NCI-H128 (cell line): ENCODE results near the gene POR.

Experiments used
- DNase-seq: peaks from one replicate; lab custom pipeline; 2025; ENCODE audit not compliant: unreplicated experiment; lab: John Stamatoyannopoulos, UW

POR gene

GRCh38 chr7:75950111-75950681, 35.2 kb downstream of the POR start:
- no peak for DNase-seq

DNA sequence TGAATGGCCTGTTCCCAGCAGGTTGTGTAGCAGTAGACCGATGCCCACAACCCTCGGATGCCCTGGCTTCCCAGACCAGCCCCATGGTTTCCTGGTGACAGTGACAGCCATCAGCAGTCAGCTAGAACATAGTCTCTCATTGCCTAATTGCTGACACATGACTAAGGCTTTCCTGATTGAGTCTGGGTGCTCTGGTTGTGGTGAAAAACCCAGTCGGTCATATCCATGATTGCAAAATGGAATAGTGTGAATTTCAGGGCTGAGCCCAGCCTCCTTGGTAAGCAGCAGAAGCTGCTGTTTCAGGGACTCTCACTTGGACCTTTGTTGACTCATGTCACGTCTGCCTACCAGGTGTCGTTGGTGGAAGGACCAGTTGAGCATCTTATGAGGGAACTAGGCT, 36.6 kb downstream of the POR start:
- DNase-seq: no peak

DNA sequence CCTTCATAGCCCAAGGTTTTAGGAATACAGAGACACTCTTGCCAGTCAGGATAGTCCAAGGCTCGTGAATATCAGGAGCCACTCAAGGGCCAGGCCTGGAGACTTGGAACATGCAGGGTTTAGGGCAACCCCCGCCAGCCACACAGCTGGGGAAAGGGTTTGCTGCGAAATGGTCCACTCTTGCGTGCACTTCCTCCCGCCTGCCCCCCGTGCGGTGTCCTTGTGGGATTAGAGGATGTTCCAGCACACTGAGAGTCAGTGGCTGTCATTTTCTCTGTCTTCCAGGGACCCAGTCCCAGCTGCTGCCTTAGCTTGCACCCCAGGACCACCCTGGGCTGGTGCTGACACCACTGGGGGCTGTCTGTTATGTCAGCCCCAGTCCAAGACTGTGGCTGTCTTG, 38.5 kb downstream of the POR start:
- DNase-seq: no peak

- no peak for DNase-seq
These were observed 39.0 kb downstream of the POR start for GRCh38 chr7:75953931-75954330.

DNA sequence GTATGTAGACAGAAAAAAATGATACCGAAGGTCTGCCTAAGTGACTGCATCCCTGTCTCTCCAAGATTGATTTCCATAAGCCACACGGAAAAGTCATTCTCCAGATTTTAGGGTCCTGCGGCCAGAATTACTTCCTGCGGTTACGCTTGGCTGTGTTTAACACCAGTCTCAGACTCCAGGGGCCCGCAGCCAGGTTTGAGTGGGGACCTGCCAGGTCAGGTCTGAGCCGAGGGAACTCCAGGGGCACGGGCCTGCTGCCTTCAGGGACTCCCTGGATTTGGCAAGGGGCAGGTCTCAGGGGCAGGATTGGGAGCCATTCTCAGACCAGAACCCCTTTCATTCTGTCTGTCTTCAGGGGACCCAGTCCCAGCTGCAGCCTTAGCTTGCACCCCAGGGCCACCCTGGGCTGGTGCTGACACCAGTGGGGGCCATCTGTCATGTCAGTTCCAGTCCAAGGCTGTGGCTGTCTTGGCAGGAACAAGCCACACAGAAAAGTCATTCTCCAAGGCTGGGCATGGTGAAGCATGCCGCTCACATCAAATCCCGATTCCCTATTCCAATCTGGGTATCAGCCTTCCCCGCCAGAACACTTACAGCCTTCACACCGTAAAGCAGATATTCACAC, 40.5 kb downstream of the POR start:
- no peak for DNase-seq

- DNase-seq: no peak
These were observed 42.2 kb downstream of the POR start for GRCh38 chr7:75957021-75957736.

- no peak for DNase-seq
These were observed 44.0 kb downstream of the POR start for GRCh38 chr7:75958802-75959543.

DNA sequence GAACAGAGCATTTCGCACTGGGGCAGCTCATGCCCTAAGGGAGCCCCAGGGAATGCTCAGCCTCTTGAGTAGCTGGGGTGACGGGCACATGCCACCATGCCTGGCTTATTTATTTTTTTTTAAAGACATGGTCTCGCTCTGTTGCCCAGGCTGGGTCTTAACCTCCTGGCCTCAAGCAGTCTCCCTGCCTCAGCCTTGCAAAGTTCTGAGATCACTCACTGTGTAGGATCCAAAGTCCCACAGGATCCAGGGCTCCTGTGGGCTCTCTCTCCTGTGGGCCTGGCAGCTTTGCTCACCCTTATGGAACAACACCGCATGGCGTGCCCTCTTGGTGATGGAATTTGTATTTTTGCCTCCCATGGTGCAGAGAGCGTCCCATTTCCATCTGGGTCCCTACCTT, 45.4 kb downstream of the POR start:
- no peak for DNase-seq

DNA sequence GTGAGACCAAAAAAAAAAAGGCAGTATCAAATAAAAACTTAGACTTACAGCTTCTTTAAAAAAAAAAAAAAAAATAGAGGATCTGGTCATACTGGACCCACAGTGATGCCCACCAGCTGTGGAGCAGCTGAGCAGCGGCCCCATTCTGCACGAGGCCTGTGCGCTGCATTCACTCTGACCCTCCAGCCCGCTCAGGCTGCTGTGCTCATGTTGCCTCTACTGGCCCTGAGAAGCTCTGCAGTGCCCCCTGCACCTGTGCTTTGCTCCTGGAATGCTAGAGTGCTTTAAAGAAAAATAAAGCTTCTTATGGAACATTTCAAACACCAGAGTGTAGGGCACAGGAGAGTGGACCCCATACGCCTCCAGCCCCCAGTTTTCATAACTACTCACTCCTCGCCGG, 46.3 kb downstream of the POR start:
- DNase-seq: no peak

DNA sequence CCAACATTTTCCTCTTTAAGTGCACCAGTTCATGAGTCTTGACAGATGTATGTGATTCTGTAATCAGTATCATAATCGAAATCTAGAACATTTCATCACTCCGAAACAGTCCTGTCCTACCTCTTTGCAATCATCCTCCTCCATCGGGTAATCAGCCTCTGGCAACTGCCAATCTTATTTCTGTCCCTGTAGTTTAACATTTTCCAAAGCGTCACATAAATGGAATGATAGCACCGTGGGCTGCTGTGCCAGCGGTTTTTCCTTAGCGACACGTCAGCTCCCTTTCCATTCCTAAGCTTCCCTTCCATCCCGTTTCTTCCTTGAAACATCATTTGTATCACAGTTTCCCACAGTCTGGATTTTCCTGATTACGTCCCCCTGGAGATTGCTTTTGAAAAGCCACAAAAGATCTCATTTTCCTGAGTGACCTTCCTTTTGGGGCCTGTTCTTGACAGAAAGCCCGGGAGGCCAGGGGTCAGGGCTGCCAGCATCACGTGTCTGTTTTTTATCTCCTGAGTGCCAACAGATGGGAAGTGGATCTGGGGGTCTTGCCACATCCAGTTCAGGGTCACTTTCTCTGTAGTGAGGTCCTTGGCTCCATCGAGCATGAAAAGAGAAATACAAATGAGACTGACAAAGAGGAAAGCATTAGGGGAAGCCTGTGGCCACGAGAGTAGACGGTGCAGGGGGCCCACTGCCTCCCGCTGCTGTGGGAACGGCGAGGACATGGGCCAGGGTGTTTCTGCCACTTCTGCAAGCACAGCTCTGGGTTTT, 47.8 kb downstream of the POR start:
- no peak for DNase-seq

DNA sequence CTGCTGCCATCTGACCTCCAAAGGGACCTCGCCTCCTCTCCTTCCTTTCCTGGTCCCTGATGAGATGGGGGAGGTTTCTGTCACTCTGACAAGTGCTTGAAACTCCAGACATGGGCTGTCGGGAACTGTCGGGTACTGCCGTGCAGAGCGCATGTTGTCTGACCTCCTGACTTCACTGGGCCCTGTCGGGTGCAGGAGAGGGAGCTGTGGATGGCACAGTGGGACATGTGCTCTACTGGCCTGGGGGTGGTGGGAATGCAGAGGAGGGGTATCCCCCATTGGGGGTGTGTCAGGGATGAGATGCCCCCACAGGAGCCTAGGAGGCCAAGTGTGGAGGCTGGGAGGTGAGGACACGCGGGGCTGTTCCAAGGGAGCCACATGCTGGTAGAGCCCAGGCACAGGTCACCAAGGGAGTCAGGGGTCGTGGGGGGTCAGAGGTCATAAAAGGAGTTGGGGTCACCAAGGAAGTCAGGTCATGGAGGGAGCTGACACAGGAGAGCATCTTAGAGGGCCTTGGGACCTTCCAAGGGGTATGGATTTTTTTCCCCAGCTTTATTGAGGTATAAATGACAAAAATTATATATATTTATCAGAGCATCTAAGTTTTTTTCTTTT, 48.5 kb downstream of the POR start:
- DNase-seq: no peak

DNA sequence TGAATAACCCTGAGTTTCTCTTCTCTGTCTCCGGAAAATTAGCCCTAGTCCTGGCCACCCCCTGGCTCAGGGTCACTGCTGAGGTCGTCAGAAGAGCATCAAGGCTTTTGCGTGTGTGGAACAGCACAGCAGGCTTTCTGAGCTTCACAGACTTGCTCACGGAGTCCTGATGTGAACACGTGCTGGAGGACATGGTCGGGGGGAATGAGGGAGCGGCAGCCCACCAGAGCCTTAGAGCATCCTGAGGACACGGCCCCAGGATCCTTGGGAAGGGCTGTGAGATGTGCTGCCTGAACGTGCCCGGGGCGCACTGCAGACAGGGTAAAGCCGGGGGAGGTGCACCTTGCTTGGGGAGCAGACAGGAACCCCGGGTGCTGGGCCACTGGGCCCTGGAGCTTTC, 50.7 kb downstream of the POR start:
- DNase-seq: no peak

DNA sequence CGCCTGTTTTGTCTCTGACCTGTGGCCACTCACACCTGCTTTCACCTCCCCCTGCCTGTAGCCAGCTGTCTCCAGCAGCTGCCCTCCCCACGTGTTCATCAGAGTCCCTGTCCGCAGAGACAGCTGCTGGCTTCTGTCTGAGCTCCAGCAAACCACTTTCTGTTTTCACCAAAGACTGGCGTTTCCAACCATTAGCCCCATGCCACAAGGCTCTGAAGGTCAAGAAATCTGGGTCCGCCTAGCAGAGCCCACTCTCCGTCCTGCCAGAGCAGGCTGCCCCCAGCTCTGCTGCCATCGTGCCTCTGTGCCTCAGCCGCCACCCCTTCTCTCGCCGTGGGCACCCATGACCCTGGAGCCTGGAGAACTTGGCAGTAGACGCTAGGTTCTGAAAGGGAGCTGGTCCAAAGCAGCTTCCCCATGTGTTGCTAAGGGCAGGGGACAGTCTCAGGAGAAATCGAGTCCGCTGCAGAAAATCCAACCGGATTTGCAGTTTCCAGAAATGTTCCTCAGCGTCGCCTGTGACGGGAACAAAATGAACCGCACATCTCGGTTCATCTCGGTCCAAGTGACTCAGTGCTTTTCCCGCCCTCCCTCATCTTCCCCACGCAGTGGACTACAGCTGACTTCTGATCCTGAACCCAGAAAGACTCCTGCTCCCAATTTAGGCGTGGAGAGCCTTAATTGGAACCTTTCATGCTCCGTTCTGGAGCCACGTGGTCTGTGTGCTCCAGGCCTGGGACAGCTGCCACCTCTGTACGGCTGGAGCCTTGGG, 51.4 kb downstream of the POR start:
- no peak for DNase-seq

- no peak for DNase-seq
These were observed 52.1 kb downstream of the POR start for GRCh38 chr7:75967055-75967454.

DNA sequence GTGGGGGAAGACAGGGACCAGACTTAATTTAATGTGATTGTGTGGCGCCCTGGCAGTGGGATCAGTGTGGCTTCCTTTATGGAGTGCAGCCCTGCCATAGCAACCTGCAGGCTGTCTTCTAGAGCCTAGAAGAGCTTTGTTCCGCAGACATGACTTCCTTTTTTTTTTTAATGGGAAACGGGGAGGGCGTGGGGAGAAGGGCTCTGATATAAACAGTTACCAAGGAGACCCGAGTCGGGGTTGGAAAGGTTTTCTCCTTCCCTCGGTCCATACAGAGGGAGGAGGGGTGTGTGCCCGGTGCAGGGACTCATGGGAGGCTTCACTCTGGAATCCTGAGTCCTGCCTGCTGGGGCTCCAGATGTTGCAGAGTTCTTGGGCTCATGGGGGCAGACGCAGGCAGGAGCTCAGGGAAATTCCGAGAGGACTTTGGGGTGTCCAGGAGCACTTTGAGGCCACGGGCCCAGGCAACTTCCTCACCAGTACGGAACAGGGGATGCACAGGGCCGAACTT, 52.6 kb downstream of the POR start:
- DNase-seq: no peak

DNA sequence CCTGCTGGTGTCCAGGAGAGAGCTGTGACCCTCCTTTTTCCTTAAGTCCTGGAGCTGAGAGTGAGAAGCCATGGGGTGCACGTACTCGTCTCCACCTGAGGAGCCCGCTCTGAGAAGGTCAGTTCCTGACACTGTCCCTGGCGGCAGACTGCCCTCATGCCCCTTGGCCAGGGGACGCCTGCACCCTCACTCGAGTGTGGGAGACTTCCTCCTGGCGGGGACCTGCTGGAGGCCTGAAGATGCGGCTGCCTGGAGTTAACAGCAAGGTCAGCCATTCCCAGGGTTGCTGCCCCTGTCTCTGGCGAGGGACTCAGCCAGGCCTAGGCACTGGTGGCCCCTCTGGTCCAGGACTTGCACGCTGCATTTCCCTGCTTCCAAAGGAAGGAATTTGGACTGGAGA, 53.1 kb downstream of the POR start:
- no peak for DNase-seq

DNA sequence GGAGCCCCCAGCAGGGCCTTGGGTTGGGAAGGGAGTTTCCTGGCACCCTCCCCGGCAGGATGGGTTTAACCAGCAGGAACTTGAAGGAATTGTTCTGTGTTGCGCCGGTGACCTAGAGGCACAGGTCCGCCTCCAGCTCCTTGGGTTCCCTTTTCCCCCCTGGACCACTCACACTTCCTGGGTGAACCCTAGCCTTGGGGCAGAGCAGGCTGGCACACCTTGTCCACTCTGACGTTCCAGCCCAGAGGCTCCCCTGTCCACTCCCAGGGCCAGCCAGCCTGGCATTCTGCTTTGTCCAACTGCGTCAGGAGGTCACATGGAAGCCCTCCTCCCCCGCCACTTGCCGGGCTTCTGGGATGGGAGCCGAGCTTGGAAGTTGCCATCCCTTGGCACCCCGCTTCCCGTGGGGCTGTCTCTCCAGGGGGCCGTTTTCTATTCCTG, 53.6 kb downstream of the POR start:
- no peak for DNase-seq

GRCh38 chr7:75969182-75969581, 54.2 kb downstream of the POR start:
- no peak for DNase-seq

GRCh38 chr7:75969704-75970498, 54.9 kb downstream of the POR start:
- DNase-seq: no peak
